Fibroblast of gingiva (primary cell): ENCODE data around the gene AVP.

ENCODE experiments used
- DNase-seq: peaks from one replicate; pipeline ENCODE4 v3.0.0-alpha.2; 2011; ENCODE audit warnings: low read depth

AVP gene

GRCh38 chr20:3047486-3048419, 36.8 kb downstream of the AVP start:
- DNase-seq, result no peak

GRCh38 chr20:3046677-3047462, 37.7 kb downstream of the AVP start:
- no peak for DNase-seq

- peak; percentile 88 for DNase-seq
Observed at GRCh38 chr20:3045816-3046676, 38.5 kb downstream of the AVP start, which contains the start of gene MRPS26. Gene MRPS26 (plus strand): TSS chr20:3046052. CDS start chr20:3046069, 17 bp downstream.

GRCh38 chr20:3045042-3045815, 39.3 kb downstream of the AVP start:
- DNase-seq, result peak; percentile 64

GRCh38 chr20:3044336-3044965, 40.1 kb downstream of the AVP start:
- no peak for DNase-seq

- DNase-seq, result no peak
Observed at GRCh38 chr20:3043322-3043721, 41.2 kb downstream of the AVP start, which contains the start of gene GNRH2. Gene GNRH2 (plus strand): TSS chr20:3043622. CDS start chr20:3044415, 793 bp downstream.

- DNase-seq, result no peak
Observed at GRCh38 chr20:3042625-3043024, 41.9 kb downstream of the AVP start.

GRCh38 chr20:3041854-3042409, 42.6 kb downstream of the AVP start:
- no peak for DNase-seq

- no peak for DNase-seq
Observed at GRCh38 chr20:3040086-3040485, 44.4 kb downstream of the AVP start.

GRCh38 chr20:3039426-3039825, 45.1 kb downstream of the AVP start:
- DNase-seq, result no peak

GRCh38 chr20:3038454-3038853, 46.1 kb downstream of the AVP start:
- DNase-seq, result no peak

- no peak for DNase-seq
Observed at GRCh38 chr20:3037654-3038053, 46.9 kb downstream of the AVP start.

- DNase-seq, result peak; percentile 47
Observed at GRCh38 chr20:3032624-3033023, 51.9 kb downstream of the AVP start.
